Neural cell (in vitro differentiated cells): ENCODE data around the gene RRAS2. TPM values are rescaled to one million over a fixed set of nuclear protein-coding genes. Genes with fewer than 3 reads are reported as not detected.

Experiments
- H2AFZ ChIP-seq: fragments of 200-600, 300-800 bp; sonication (generic), shearing (Covaris generic); 2 replicates; pipeline ENCODE4 v1.6.0; 2014; ENCODE audit warnings: low read depth, mild to moderate bottlenecking, antibody characterized with exemption, low read length, moderate library complexity
- H3F3A ChIP-seq: fragments of 200-600 bp; shearing (Covaris generic); 2 replicates; pipeline ENCODE4 v1.6.1; 2016; ENCODE audit warnings: mild to moderate bottlenecking, moderate library complexity, mixed read lengths, antibody characterized with exemption, low read length; ENCODE audit not compliant: insufficient read depth, poor library complexity, severe bottlenecking
- H3K27ac ChIP-seq: fragments of 200-600, 300-800 bp; sonication (generic), shearing (Covaris generic); 2 replicates; pipeline ENCODE4 v1.5.1; 2014; ENCODE audit warnings: mild to moderate bottlenecking, low read length, moderate library complexity
- H3K27me3 ChIP-seq: fragments of 300-800, 200-600 bp; sonication (generic), shearing (Covaris generic); 2 replicates; pipeline ENCODE4 v1.6.0; 2014; ENCODE audit warnings: mild to moderate bottlenecking, low read depth, low read length, moderate library complexity; ENCODE audit not compliant: insufficient read depth
- H3K36me3 ChIP-seq: fragments of 300-800, 200-600 bp; sonication (generic), shearing (Covaris generic); 2 replicates; pipeline ENCODE4 v1.5.1; 2014; ENCODE audit warnings: mild to moderate bottlenecking, antibody characterized with exemption, low read length, moderate library complexity; ENCODE audit not compliant: insufficient read depth
- H3K4me2 ChIP-seq: fragments of 300-800, 200-600 bp; sonication (generic), shearing (Covaris generic); 2 replicates; pipeline ENCODE4 v1.6.0; 2014; ENCODE audit warnings: mild to moderate bottlenecking, low read length
- H3K4me3 ChIP-seq: fragments of 300-800, 200-600 bp; sonication (generic), shearing (Covaris generic); 2 replicates; pipeline ENCODE4 v1.5.1; 2014; ENCODE audit warnings: mild to moderate bottlenecking, low read length, moderate library complexity
- H3K79me2 ChIP-seq: fragments of 200-600 bp; shearing (Covaris generic); replicated peaks from 2 replicates; pipeline ENCODE4 v1.6.0; 2014; ENCODE audit warnings: mild to moderate bottlenecking, low read length, moderate library complexity; ENCODE audit not compliant: insufficient read depth
- H3K9ac ChIP-seq: fragments of 300-800, 200-600 bp; sonication (generic), shearing (Covaris generic); 2 replicates; pipeline ENCODE4 v1.6.1; 2016; ENCODE audit warnings: mild to moderate bottlenecking, low read length, mixed read lengths
- H3K9me2 ChIP-seq: fragments of 200-600 bp; shearing (Covaris generic); 2 replicates; pipeline ENCODE4 v1.6.1; 2016; ENCODE audit warnings: mild to moderate bottlenecking, low read length, mixed read lengths; ENCODE audit not compliant: insufficient read depth
- H3K9me3 ChIP-seq: fragments of 200-600, 300-800 bp; sonication (generic), shearing (Covaris generic); 2 replicates; pipeline ENCODE4 v1.6.1; 2016; ENCODE audit warnings: mild to moderate bottlenecking, mixed run types, low read length, moderate library complexity, mixed read lengths
- H4K20me1 ChIP-seq: fragments of 200-600 bp; shearing (Covaris generic); 2 replicates; pipeline ENCODE4 v1.6.1; 2016; ENCODE audit warnings: mild to moderate bottlenecking, mixed run types; ENCODE audit not compliant: insufficient read depth
- EP300 ChIP-seq: fragments of 450-650 bp; conservative IDR thresholded peaks from 2 replicates; pipeline ENCODE4 v1.6.1; 2014; ENCODE audit warnings: antibody characterized with exemption, mild to moderate bottlenecking, moderate library complexity; ENCODE audit not compliant: poor library complexity, severe bottlenecking
- EZH2 ChIP-seq: fragments of 200-600, 300-800 bp; shearing (Covaris generic), sonication (generic); IDR thresholded peaks from 2 replicates; pipeline ENCODE4 v1.6.1; 2014; ENCODE audit warnings: antibody characterized with exemption, low read length, borderline replicate concordance, mild to moderate bottlenecking; ENCODE audit not compliant: insufficient read depth, poor library complexity, severe bottlenecking
- MXI1 ChIP-seq: fragments of 450-650 bp; conservative IDR thresholded peaks from 2 replicates; pipeline ENCODE4 v1.6.1; 2014; ENCODE audit warnings: antibody characterized with exemption, mild to moderate bottlenecking; ENCODE audit not compliant: poor library complexity, severe bottlenecking
- POLR2AphosphoS5 ChIP-seq: IDR thresholded peaks from 2 replicates; pipeline ENCODE4 v1.6.1; 2012
- RAD21 ChIP-seq: fragments of 450-650 bp; conservative IDR thresholded peaks from 2 replicates; pipeline ENCODE4 v1.6.1; 2014; ENCODE audit warnings: antibody characterized with exemption, mild to moderate bottlenecking, moderate library complexity
- REST ChIP-seq: IDR thresholded peaks from 2 replicates; pipeline ENCODE4 v1.6.1; 2012; ENCODE audit warnings: borderline replicate concordance
- SMC3 ChIP-seq: fragments of 450-650 bp; conservative IDR thresholded peaks from 2 replicates; pipeline ENCODE4 v1.6.1; 2014; ENCODE audit warnings: antibody characterized with exemption, mild to moderate bottlenecking, moderate library complexity; ENCODE audit not compliant: poor library complexity
- TAF1 ChIP-seq: IDR thresholded peaks from 2 replicates; pipeline ENCODE4 v1.6.1; 2012; ENCODE audit warnings: low read depth
- polyA plus RNA-seq: library from polyadenylated mRNA; depleted of rRNA; stranded (reverse); fragments of >200 nt; gene quantifications from 2 replicates; pipeline ENCODE4 v1.2.3, GENCODE V29; 2014
- TF ChIP-seq, protein P1 (sequence below): fragments of 450-650 bp; IDR thresholded peaks from 2 replicates; pipeline ENCODE4 v1.5.1; 2014; ENCODE audit warnings: antibody characterized with exemption, mild to moderate bottlenecking, moderate library complexity; ENCODE audit not compliant: poor library complexity, severe bottlenecking

RRAS2 gene
- polyA plus RNA-seq, 1 donor from 2014 or later = 47.3 TPM

- no peaks in the 10 kb centered on the region for H3K36me3 ChIP-seq
These were observed 104.3 kb downstream of the RRAS2 start for GRCh38 chr11:14254533-14255237.

GRCh38 chr11:14253840-14254239, 105.1 kb downstream of the RRAS2 start:
- no peaks in the 10 kb centered on the region for H3K9me2 ChIP-seq
- no peak overlapping the region for H3K4me3 ChIP-seq
- H3K36me3 ChIP-seq = no peaks in the 10 kb centered on the region
- no peaks in the 10 kb centered on the region for H3K27me3 ChIP-seq
- H3F3A ChIP-seq = no peaks in the 10 kb centered on the region
- H2AFZ ChIP-seq = no peak overlapping the region
- no peaks in the 10 kb centered on the region for H3K79me2 ChIP-seq
- no peaks in the 10 kb centered on the region for H4K20me1 ChIP-seq
- H3K27ac ChIP-seq = no peak overlapping the region
- H3K4me2 ChIP-seq = no peak overlapping the region
- H3K9ac ChIP-seq = no peak overlapping the region
- no peaks in the 10 kb centered on the region for H3K9me3 ChIP-seq
- TF ChIP-seq TAF1 = no peak
- TF ChIP-seq, protein P1, sequence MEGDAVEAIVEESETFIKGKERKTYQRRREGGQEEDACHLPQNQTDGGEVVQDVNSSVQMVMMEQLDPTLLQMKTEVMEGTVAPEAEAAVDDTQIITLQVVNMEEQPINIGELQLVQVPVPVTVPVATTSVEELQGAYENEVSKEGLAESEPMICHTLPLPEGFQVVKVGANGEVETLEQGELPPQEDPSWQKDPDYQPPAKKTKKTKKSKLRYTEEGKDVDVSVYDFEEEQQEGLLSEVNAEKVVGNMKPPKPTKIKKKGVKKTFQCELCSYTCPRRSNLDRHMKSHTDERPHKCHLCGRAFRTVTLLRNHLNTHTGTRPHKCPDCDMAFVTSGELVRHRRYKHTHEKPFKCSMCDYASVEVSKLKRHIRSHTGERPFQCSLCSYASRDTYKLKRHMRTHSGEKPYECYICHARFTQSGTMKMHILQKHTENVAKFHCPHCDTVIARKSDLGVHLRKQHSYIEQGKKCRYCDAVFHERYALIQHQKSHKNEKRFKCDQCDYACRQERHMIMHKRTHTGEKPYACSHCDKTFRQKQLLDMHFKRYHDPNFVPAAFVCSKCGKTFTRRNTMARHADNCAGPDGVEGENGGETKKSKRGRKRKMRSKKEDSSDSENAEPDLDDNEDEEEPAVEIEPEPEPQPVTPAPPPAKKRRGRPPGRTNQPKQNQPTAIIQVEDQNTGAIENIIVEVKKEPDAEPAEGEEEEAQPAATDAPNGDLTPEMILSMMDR = no peak
- TF ChIP-seq SMC3 = no peak
- TF ChIP-seq MXI1 = no peak
- TF ChIP-seq RAD21 = no peak
- TF ChIP-seq REST = no peak
- no peak for TF ChIP-seq EP300
- no peak for TF ChIP-seq POLR2AphosphoS5

More at GRCh38 chr11:14254533-14255237, 104.3 kb downstream of the RRAS2 start:
- no peaks in the 10 kb centered on the region for H4K20me1 ChIP-seq
- H3K9me3 ChIP-seq = no peaks in the 10 kb centered on the region
- no peaks in the 10 kb centered on the region for H3K79me2 ChIP-seq
- H3F3A ChIP-seq = no peaks in the 10 kb centered on the region
- H3K4me2 ChIP-seq = no peak overlapping the region
- no peaks in the 10 kb centered on the region for H3K27me3 ChIP-seq
- no peak overlapping the region for H3K4me3 ChIP-seq
- no peak overlapping the region for H2AFZ ChIP-seq
- no peak overlapping the region for H3K27ac ChIP-seq
- no peaks in the 10 kb centered on the region for H3K9me2 ChIP-seq
- TF ChIP-seq MXI1 (no peak), REST (no peak), SMC3 (no peak), TAF1 (no peak), POLR2AphosphoS5 (no peak), EP300 (no peak), RAD21 (no peak), EZH2 (no peak)
- TF ChIP-seq, protein P1 = no peak
- no peak overlapping the region for H3K9ac ChIP-seq
